HG03196 (cell line): Measurements from ENCODE around the gene BRF1.
A peak's percentile ranks its signal among the peaks of the same experiment; 100 is the strongest.
"Not testable (repeated sequence)": the region's sequence is repeated elsewhere in the genome, so short reads cannot be mapped to it uniquely, and the experiment has no call there.

Source experiments
- ATAC-seq: cut with Tn5 transposase; IDR thresholded peaks from one replicate; pipeline ENCODE4 v1.9.1; 2021; ENCODE audit not compliant: unreplicated experiment

BRF1 gene

DNA sequence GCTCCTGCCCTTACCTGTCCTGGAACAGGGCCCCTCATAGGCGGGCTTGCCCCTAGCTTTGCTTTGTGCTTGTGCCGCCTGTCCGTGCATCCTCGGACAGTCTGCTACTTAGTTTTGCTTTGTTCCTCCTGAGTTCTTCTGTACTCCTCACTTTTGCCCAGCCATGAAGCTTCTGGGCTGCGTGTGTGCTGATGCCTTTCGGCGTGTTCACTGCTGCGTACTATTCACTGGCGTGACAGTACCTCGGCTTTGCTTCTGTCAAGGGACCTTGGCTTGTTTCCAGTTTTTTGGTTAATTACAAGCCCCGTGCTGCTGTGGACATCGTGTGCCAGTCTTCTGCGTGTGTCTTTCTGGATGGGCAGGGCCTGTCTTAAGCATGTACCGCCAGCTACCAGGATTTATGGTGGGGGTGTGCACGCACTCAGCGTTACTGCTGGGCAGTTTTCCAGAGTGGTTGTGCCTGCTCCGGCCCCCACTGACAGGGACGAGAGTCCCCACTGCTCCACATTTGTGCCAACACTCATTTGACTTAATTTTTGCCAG, 16.2 kb upstream of the BRF1 start:
- ATAC-seq: no peak

DNA sequence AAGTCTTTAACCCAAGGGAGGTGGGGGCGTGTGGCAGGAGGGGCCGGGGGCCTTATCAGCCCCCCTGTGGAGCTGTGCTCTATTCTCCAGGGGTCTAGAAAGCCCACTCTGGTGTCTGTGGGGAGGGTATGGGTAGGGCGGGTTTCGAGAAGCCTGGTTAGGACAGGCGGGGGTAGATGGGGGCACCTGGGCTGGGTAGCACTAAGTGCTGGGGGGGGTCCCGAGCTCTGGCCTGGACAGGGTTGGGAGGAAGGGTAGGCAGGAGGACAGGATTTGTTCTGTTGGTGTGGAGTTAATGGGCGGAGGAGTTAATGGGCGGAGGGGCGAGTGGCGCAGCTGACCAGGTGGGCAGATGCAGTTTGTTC, 15.8 kb upstream of the BRF1 start:
- no peak for ATAC-seq

DNA sequence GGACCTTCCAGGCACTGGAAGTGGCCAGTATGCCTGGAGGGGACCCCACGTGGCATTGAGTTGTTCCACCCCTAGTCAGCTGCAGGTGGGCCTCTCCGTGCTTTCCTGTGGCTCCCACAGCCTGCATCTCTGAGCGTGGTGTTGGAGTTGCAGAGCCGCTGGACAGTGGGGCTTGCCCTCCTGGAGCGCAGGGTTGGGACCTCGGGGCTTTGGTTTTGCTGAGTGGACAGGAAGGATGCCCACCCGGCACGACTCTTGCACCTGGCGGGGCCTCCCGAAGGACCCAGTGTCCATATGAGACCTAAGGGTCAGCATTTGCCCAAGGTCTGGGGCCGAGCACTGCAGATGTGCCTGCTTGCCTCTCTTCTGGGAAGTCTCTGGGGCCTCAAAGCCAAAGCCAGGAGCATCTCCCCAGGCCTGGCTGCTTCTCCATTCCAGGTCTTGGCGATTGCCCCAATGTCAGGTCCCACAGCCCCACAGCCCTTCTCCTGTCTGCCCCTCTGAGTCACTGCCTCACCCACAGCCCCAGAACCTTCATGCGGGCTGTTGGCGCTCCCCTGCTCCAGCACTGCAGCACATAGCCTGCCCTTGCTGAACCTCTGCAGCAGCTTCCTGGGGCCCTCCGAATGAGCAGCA, 15.3 kb upstream of the BRF1 start:
- no peak for ATAC-seq

DNA sequence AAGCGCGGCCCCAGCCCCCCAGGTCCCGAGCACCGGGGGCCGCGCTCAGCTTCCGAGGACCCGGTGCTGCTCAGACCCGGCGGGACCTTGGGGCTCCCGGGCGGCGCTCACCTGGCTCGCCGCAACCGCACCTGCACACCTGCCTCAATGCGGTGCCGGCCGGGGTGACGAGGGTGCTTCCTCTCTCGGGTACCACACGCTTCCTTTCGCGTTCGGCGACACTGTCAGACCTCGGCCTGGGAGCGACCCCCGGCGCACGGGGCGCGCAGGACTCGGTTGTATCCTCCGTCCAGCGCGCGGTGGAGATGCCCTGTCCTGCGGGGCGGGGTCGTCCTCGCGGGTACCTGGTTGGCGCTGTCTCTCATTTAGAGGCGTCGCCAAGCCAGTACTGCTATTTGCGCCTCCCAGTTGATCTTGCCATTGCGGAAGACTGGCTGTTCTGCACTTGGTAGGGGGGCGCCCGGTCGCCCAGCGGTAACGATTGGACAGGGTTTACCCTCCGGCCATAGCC, 14.5 kb upstream of the BRF1 start:
- ATAC-seq: peak; percentile 16

DNA sequence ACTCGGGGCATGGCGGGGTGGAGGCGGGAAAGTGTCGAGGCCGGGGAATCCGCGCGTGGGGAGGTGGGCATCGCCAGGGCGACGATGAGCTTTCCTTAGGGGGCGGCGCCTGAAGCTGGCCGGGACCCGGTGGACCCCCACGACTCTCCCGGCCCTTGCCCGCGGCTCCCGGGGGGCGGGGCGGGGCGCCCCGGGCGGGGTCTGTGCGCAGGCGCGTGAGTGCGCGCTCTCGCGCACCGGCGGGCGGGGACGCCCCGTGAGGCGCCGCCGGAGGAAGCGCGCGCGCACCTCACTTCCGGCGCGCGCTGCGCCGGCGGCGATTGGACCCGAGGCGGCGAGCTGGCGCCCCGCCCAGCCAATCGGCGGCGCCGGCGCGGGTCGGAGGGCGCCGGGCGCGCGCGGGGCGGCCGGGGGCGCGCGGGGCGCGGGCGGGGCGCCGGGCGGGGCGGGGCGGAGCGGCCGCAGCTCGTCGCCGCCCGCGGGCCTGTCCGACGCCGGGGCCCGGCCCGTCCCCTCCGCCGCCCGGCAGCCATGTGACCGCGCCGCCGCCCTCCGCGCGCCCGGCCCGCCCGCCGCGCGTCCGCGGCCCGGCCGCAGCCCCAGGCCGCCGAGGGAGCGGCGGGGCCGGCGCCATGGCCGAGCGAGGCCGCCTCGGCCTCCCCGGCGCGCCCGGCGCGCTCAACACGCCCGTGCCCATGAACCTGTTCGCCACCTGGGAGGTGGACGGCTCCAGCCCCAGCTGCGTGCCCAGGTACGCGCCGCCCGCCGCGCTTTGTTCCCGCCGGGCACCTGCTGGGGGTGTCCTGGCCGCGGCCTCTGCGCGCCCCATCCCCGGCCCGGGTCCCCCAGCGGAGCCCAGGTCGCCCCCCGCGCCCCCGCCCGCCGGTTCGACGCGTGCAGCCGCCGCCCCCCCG, 13.7 kb upstream of the BRF1 start, which contains the start of gene PACS2:
PACS2 (plus strand) TSS at position 462 of the 914 bp plus-strand sequence; CDS start at position 633, 171 bp downstream.
- peak; percentile 62 for ATAC-seq

DNA sequence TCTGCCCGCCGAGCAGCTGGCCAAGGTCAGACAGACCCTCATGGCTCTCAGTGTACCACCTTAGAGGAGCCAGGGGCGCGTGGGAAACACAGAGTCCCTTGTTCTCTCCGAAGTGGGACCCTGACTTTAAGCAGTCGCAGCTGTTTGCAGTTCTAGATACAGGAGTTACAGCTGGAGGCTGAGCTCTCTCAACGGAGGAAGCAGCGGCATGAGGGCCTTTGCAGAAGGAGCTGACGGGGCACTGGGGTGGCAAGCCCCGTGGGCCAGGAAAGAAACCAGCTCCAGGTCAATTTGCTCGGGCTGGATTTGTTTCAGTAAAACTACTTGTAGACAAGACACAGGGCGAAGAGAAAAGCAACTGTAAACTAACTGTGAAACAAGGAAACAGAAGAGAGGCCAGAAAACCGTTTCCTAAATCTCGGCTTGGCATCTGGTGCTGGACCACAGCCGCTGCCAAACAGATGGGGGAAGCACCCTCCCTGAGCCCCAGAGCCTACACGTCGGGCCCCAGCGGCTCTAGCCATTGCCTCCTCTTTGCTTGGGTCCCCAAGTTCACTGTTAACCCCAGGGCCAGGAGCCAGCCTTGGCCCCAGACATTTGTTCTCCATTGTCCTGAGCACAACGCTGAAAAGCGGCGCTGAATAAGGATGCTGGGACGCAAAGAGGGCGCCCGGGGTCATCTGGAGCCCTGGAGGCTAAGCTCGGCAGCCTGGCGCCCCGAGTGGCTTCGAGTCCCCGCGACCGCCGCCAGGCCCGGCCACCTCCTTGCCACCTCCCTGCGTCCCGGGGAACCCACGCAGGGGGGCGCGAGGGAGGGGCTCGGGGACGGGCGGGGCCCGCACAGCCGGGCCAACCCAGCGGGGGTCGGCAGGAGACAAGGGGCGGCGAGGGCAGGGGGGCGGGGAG, 12.8 kb upstream of the BRF1 start:
- ATAC-seq: peak; percentile 12

DNA sequence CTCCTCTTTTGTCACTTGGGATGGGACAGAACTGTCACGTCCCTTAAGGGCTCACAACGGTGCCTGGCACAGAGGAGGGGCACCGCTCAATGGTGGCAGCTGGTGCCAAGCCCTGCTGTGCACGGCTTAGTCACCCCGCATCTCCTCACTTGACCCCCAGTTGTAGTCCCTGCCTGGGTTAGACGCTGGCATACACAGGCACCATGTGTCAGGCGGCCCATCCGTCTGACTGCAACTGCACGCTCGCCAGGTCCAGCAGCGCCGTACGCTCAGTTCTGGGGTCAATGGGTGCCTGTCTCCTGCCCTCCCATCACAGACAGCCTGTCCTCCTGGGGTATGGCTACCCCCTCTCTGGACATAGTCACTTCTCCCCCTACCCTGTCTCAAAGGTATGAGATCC, 12.2 kb upstream of the BRF1 start:
- no peak for ATAC-seq

DNA sequence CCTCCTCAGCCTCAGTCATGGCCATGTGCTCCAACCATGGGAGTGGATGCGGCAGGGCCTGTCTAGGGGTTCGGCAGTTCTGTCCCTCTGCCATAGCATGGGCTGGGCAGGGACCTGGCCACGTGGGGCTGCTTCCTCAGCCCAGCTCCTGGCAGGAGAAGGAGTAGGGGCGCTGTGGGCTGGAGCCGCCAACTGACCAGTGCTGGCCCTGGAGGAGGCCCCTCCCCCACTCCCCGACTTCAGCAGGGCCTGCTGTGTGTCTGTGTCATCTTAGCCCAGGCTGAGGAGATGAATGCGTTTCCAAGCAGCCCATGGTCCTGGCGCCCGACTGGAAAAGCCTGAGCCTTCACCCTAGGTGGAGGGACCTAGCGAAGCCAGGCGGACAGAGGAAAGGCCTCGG, 11.0 kb upstream of the BRF1 start:
- no peak for ATAC-seq

DNA sequence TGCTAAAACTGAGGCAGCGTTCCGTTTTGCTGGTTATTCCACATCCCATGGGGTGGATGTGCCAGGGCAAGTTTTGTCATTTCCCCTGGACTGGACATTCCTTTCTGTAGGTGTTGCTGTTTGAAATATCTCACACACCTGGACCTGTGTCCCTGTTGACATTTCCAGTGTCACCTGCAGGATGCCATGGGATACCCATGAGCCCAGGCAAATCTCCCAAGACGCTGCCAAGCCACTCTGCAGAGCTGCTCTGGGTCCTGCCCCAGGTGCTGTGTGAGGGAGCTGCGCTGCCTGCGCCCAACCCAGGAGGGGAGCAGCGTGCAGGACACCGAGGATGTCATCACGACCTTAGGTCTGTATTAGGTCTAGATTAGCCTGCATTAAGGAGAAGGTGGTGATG, 8.6 kb upstream of the BRF1 start:
- ATAC-seq: no peak

DNA sequence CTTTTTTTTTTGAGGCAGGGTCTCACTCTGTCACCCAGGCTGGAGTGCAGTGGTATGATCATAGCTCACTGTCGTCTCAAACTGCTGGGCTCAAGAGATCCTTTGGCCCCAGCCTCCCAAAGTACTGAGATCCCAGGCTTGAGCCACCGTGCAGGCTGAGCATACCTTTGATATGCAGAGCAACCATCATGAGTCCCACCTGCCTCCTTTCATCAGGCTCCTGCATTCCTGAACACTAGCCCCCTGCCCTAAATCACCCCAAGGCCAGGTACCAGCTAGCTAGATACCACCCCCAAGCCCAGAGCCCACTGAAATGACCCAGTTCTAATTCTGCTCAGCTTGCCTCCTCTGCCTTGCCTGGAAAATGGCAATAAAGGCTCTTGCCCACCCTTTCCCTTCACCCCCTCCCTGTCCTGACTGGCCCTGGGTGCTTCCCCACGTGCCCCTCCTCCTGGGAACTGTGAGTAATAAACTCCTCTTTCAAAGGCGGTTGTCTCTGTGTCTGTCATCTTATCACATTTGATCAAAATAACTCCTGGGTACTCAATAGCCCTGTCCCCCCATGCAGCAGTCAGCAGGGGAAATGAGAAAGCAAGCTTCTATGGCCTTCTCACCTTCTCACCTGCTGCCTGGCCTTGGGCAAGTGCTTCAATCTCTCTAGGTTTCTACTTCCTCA, 6.4 kb upstream of the BRF1 start:
- no peak for ATAC-seq

DNA sequence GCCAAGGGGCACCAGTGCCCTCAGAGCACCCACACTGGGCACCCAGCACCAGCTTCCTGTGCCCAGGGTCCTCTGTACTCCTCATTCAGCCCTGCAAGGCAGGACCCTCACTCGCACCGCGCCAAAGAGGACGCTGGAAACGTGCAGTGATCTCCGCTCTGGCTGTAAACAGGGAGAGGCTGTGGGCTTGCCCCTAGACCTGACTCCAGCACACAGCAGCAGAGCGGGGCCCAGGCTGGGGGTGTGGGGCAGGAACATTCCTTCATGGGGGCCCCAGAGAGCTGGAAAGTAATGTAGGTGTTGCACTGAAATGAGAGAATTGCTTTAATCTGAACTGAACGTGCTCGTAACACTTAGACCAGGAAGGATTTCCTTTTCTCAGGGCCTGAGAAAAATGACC, 5.0 kb upstream of the BRF1 start:
- ATAC-seq: no peak

DNA sequence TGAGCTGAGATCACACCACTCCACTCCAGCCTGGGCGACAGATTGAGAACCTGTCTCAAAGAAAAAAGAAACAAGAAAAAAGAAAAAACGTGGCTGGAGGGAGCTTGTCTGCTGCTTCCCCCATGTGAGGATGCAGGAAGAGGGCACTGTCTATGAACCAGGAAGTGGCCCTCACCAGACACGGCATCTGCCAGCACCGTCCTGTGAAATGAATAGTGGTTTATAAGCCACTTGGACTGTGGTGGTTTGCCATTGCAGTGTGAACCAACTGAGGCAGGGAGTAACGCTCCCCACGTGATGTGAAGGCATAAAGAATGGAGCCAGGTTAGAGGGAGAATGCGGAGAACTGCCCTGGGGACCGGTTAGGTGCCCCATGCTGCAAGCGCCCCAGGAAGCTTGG, 4.5 kb upstream of the BRF1 start:
- ATAC-seq: no peak

DNA sequence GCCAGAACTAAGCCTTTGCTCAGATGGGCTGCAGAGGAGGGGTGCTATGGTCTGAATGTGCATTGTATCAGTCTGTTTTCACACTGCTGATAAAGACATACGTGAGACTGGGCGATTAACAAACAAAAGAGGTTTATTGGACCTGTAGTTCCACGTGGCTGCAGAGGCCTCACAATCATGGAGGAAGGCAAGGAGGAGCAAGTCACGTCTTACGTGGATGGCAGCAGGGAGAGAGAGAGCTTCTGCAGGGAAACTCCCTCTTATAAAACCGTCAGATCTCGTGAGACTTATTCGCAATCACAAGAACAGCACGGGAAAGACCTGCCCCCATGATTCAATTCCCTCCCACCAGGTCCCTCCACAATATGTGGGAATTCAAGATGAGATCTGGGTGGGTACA, 3.8 kb upstream of the BRF1 start:
- no peak for ATAC-seq

DNA sequence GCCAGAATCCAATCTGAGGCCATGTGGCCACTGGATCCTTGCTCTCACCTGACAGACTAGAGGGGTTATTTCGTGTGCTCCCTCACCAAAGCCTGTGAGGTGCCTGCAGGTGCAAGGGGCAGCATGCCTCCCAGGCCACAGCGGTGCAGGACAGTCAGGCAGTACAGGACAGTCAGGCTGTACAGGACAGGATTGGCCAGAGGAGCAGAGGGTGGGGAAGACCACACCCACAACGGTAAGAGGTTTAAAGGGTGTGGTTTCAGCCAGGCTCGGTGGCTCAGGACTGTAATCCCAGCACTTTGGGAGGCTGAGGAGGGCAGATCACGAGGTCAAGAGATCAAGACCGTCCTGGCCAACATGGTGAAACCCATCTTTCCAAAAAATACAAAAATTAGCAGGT, 3.1 kb upstream of the BRF1 start:
- no peak for ATAC-seq

DNA sequence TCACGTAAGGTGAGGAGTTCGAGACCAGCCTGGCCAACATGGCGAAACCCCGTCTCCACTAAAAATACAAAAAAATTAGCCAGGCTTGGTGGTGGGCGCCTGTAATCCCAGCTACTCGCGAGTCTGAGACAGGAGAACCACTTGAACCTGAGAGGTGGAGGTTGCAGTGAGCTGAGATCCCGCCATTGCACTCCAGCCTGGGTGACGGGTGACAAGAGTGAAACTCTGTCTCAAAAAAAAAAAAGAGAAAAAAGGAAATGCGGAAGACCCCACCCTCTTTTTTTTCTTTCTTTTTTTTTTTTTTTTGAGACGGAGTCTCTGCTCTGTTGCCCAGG, 1.1 kb upstream of the BRF1 start:
- ATAC-seq: not testable (repeated sequence)

DNA sequence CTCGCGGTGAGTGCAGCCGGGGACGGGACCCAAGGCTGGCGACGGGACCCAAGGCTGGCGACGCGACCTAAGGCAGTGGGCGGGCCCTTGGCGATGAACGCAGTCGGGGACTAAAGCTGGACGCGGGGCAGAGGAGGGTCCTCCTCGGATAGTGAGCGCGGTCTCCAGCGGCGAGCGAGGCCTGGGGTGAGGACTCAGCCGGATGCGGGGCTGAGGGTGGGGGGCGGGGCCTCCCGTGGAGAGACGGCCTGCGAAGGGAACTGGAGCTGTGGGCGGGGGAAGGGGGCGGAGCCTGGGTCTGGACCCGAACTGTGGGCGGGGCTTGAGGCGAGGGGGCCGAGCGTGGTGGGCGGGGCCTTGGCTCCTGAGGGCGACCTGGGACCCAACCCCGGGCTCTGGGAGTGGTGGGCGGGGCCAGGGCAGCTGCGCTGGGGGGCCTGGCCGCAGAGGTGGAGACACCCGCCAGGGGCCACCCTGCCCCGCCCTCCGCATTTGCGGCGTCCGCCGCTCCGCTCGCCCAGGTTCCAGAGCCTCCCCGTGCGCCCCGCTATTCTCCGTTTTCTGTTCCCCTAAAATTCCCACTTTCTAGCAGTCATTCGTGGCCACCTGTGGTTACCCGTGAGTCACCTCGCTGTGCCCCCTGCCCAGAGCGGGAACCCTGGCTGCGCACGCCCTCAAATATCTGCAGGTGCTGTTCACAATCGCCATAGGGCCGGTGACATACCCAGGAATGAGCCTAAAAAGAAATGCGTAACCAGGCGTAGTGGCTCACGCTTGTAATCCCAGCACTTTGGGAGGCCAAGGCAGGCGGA, 508 bp upstream of the BRF1 start:
- peak; percentile 57 for ATAC-seq

DNA sequence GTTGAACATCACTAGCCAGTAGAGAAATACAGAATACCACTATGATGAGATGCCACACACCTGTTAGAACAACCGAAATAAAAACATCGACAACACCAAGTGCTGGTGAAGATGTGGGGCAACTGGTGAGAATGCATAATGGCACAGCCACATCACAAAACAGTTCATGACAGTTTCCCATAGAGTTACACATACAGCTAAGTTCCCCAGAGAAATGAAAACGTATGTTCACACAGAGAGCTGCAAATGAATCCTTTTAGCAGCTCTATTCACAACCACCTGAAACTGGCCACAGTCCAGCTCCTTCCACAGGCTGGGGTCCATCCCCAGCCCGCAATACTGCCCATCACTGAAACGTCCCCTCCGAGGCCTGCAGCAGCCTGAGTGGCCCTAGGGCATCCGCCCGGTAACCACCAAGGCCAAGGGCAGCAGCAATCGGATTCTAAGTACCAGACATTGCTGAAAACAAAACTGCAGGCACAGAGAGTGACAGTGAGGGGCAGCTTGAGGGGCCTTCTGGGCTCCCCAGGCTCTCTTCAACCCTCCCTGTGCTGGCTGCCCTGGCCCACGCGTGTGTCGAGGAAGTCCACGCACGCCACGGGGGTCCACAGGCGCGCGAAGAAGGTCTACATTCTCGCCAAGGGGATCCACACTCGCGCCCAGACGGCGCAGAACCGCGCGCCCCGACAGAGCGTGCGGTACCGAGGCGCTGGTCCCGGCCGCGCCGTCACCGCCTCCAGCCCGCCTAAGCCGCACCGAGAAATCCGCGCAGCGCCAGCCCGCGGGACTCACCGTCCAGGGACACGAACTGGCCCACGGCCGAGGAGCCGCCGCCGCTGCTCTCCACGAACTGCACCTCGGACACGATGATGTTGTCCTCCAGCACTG, 903 bp downstream of the BRF1 start:
- peak; percentile 23 for ATAC-seq

DNA sequence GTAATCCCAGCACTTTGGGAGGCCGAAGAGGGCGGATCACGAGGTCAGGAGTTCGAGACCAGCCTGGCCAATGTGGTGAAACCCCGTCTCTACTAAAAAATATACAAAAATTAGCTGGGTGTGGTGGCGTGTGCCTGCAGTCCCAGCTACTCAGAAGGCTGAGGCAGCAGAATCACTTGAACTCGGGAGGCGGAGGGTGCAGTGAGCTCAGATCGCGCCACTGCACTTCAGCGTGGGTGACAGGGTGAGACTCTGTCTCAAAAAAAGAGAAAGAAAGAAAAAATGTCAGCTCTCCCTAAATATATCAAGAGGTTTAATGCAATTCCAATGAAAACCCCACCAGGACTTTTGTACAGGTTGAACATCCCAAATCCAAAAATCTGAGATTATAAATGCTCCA, 3.5 kb downstream of the BRF1 start:
- ATAC-seq: not testable (repeated sequence)

DNA sequence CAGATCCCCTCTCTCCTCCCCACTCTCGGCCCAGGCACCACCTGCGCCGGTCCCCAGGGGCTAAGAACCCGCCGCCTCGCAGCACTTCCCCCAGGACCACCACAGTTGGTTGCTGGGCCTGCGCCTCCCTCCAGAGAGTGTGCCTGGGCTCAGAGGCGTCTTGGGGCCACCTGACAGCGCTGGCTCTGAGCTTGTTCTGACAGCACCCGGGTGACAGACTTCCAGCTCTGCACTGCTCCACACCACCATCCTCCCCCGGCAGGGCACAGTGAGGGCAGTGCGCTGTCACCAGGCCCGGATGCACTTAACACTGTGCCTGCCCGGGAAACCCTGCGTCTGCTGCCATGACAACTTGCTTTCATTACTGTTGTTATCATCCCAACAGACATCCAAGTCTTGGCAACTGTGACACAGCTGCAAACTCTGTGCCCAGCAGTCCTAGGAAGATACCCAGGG, 6.6 kb downstream of the BRF1 start:
- ATAC-seq: no peak
